ENCODE measurements around the gene ACSM2A.
"Not testable (repeated sequence)": the region's sequence is repeated elsewhere in the genome, so short reads cannot be mapped to it uniquely, and the experiment has no call there.

DNA sequence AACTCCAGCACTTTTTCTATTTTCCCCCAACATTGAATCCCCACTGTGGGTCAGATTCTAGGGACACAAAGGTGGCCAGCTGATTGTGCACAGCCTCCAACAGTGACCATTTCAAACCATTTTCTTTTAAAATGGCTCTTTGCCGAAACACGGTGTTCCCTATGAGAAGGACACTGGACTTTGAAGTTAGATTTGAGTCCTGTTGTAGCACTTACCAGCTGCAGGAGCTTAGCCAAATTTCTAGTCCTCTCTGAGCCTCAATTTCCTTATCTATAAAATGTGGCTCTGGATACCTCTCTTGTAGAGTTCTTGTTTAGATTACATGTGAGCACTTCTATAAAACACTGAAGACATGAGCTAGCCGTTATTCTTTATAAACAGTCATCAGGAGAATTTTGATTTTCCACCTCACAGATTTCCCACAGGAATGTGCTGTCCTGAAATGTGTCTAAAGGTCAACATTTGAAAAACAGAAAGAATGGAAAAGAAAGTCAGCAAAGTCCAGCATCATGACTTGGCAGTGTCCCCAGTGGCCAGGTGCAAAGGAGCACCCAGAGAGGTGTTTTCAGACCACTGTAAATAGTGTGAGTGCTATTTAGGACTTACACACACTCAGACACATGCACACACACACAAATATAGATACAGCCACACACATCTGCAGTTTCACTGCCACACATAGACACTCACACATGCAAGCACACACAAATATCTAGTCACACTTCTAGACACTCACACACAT lies 4.5 kb upstream of the ACSM2A start:
- TF ChIP-seq, protein P1, sequence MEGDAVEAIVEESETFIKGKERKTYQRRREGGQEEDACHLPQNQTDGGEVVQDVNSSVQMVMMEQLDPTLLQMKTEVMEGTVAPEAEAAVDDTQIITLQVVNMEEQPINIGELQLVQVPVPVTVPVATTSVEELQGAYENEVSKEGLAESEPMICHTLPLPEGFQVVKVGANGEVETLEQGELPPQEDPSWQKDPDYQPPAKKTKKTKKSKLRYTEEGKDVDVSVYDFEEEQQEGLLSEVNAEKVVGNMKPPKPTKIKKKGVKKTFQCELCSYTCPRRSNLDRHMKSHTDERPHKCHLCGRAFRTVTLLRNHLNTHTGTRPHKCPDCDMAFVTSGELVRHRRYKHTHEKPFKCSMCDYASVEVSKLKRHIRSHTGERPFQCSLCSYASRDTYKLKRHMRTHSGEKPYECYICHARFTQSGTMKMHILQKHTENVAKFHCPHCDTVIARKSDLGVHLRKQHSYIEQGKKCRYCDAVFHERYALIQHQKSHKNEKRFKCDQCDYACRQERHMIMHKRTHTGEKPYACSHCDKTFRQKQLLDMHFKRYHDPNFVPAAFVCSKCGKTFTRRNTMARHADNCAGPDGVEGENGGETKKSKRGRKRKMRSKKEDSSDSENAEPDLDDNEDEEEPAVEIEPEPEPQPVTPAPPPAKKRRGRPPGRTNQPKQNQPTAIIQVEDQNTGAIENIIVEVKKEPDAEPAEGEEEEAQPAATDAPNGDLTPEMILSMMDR (IDR thresholded peaks at IDR 0.05; ENCODE audit: low read depth, low read length) = not testable (repeated sequence)
- TF ChIP-seq EZH2phosphoT487 (IDR thresholded peaks at IDR 0.05; ENCODE audit: low read depth) = not testable (repeated sequence)
